ENCODE data around the gene KIF22. TPM values are rescaled to one million over a fixed set of nuclear protein-coding genes. Genes with fewer than 3 reads are reported as not detected.
A peak's percentile ranks its signal among the peaks of the same experiment; 100 is the strongest.
"Not testable (repeated sequence)": the region's sequence is repeated elsewhere in the genome, so short reads cannot be mapped to it uniquely, and the experiment has no call there.

The KIF22 gene
- total RNA-seq, 1 donor from 2014 or later, result 4.8 TPM

GRCh38 chr16:29813644-29814562 is 23.4 kb downstream of the KIF22 start:
- no peak for DNase-seq (ENCODE audit: low spot score)

DNA sequence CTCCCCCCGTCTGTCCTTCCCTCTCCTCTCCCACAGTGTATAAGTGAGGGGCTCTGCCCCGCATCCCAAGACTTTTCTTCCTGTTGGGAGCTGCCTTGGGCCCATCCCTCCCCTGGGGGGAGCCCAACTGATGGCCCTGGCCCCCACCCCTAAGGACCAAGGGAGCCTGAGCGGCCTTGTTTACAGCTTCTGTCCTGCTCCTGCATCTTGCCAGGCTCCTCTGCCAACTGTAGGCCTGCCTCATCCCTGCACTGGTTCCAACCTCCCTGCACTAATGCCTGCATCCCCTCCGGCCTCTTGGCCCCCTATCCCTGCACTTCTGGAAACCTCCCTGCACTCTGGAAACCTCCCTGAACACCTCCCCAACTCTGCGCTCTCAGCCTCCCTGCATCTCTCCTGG is 24.0 kb downstream of the KIF22 start:
- no peak for DNase-seq (ENCODE audit: low spot score)

GRCh38 chr16:29815032-29815721 is 24.6 kb downstream of the KIF22 start:
- DNase-seq (ENCODE audit: low spot score), result no peak

- peak; percentile 98 for DNase-seq (ENCODE audit: low spot score)
These were observed 25.5 kb downstream of the KIF22 start, which contains the start of gene PAGR1 for GRCh38 chr16:29815793-29816693. TSS of gene PAGR1 (plus strand) at chr16:29816152. CDS start at chr16:29816526, 374 bp downstream.

GRCh38 chr16:29816694-29817441 is 26.3 kb downstream of the KIF22 start:
- no peak for DNase-seq (ENCODE audit: low spot score)

- no peak for DNase-seq (ENCODE audit: low spot score)
These were observed 27.5 kb downstream of the KIF22 start for GRCh38 chr16:29818082-29818481.

DNA sequence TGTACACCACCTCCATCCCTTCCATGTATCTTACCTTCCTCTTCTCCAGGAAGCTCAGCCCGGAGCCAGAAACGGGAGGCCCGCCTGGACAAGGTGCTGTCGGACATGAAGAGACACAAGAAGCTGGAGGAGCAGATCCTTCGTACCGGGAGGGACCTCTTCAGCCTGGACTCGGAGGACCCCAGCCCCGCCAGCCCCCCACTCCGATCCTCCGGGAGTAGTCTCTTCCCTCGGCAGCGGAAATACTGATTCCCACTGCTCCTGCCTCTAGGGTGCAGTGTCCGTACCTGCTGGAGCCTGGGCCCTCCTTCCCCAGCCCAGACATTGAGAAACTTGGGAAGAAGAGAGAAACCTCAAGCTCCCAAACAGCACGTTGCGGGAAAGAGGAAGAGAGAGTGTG is 29.0 kb downstream of the KIF22 start:
- DNase-seq (ENCODE audit: low spot score), result no peak

DNA sequence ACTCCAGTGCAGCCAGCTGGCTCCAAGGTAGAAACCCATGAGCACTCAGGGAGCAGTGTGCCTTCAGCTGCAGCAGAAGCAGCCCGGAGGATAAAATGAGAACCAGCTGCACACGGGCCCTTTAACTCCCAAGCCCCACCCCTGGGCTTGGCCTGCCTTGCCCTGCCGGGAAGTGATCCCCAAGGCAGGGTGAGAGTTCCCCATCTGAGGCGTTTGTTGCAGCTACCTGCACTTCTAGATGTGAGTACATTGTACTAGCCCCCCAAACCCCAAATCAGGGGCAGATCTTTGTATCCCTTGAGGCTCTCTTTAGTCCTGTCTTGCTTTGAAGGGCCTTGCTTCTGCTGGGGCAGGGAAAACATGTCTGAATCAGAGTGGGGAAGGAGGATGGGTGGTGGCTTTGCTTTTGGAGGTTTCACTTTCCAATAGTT is 29.7 kb downstream of the KIF22 start, which contains the start of gene MVP:
Gene MVP, plus strand, starts transcription at position 192 of the 431 bp plus-strand sequence. CDS start 10,088 bp downstream, outside the sequence.
- no peak for DNase-seq (ENCODE audit: low spot score)

DNA sequence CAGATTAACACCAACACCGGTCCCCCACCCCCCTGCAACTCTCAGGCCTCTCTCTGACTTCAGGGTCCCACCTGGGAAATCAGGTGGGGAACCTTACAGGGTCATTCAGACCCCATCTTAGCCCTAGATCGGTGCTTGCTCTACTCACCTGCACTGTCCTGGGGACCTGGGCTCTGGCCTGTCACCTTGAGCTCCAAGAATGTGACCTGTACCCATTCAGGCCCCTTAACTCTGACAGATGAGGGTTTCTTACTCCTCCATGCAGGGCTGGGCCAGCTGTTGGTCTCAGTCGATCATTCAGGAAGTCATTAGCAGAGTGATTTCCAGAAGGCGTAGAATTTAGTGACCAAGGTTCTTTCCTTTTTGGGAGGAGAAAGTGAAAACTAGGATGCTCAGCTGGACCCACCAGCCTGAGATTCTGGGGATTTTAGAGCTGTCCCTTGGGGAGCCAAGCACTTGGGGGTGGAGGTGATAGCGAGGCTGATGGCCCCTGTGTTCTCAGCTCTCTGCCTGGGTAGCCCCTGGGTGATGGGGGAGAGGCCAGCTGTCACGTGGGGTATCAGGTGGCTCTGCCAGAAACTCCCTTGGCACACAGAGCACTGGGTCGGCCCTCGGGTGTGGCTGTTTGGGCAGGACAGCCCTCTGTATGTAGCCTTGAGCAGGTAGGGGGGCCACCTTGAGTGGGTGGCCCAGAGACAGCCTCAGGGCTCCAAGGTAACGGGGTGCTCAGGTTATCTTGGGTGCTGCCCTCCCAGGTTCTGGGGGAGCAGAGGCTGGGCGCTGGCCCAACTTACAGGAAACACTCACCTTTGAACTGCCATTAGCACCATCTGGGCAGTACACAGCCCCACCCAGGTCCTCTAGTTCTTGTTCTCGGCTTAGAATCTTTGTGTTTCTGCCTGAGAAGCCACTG is 30.4 kb downstream of the KIF22 start:
- DNase-seq (ENCODE audit: low spot score), result no peak

DNA sequence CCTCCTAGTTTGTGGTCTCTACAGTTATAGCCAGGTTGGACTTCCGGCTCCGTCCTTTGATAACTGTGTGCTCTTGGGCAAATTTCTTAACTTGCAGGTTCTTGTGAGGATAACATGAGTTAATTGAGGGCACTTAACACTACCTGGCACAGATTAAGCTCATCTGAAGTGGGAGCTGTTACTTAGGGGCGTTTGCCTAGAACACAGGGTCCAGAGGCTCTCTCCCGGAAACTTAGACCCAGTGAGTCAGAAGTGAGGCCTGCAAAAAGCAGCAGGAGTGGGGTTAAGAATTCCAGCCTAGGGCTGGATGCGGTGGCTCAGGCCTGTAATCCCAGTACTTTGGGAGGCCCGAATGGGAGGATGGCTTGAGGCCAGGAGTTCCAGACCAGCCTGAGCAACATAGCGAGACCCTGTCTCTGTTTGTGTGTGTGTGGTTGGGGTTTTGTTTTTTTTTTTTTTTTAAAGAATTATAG is 31.1 kb downstream of the KIF22 start:
- DNase-seq (ENCODE audit: low spot score), result no peak

DNA sequence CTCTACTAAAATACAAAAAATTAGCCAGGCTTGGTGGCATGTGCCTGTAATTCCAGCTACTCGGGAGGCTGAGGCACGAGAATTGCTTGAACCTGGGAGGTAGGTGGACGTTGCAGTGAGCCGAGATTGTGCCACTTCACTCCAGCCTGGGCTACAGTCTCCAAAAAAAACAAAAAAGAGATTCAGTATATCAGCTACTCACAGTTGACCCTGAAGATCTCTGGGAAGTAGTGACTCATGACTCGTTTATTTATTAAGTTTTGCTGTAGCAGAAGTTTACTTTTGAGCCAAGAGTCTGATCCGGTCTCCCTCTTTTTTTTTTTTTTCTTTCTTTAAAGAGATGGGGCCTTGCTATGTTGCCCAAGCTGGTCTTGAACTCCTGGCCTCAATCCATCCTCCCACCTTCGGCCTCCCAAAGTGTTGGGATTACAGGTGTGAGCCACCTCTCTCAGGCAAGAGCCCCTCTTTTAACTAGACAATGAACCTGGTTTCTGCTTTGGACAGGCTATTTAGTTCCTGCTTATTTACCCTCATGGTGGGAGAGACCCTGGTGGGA is 34.1 kb downstream of the KIF22 start:
- no peak for DNase-seq (ENCODE audit: low spot score)

GRCh38 chr16:29825145-29826044 is 34.8 kb downstream of the KIF22 start:
- no peak for DNase-seq (ENCODE audit: low spot score)

DNA sequence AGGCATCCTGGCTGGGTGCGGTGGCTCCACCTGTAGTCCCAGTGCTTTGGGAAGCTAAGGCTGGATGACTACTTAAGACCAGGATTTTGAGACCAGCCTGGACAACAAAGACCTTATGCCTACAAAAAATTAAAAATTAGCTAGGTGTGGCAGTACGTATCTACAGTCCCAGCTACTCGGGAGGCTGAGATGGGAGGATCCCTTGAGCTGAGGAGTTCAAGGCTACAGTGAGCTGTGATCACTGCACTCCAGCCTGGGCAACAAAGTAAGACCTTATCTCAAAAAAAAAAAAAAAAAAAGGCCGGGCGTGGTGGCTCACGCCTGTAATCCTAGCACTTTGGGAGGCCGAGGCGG is 35.8 kb downstream of the KIF22 start:
- DNase-seq (ENCODE audit: low spot score), result no peak

GRCh38 chr16:29830774-29831173 is 40.2 kb downstream of the KIF22 start:
- DNase-seq (ENCODE audit: low spot score), result no peak

GRCh38 chr16:29831490-29831889 is 40.9 kb downstream of the KIF22 start:
- DNase-seq (ENCODE audit: low spot score), result no peak

- DNase-seq (ENCODE audit: low spot score), result not testable (repeated sequence)
These were observed 42.7 kb downstream of the KIF22 start for GRCh38 chr16:29833219-29833618.

DNA sequence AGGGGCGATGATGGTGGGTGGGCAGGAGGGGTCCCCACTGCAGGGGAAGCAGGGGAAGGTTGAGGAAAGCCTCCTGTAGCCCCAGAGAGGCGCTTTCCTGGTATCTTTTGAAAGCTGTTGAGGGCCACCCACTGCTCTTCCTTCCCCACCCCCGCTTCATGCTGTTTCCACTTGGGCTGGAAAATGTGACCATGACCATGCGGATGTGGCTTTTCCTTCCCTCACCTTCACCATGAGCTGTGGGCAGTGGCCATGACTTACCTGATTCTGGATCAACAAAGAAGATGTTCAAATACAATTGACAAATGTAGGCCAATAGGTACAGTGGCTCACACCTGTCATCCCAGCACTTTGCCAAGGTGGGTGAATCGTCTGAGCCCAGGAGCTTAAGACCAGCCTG is 43.5 kb downstream of the KIF22 start:
- no peak for DNase-seq (ENCODE audit: low spot score)

DNA sequence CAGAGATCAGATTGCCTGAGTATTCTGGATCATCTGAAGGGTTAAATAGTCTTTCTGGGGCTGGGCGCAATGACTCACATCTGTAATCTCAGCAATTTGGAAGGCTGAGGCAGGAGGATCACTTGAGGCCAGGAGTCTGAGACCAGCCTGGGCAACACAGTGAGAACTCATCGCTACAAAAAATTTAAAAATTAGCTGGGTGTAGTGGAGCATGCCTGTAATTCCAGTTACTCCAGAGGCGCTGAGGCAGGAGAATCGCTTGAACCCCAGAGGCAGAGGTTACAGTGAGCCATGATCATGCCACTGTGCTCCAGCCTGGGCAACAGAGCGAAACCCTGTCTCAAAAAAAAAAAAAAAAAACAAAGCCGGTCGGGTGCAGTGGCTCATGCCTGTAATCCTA is 45.4 kb downstream of the KIF22 start:
- DNase-seq (ENCODE audit: low spot score), result no peak

All from mesenteric fat pad (tissue), 1 donor.